DND-41 (cell line): Measurements from ENCODE around the gene PIK3R3.

Source experiments
- ATAC-seq: fragments of 200-7000 bp; cut with Tn5 transposase; 3 replicates; pipeline ENCODE4 v1.9.1; 2021; ENCODE audit warnings: low read depth; ENCODE audit not compliant: insufficient read depth
- DNase-seq: peaks from one replicate; pipeline ENCODE4 v3.0.0-alpha.2; 2020
- H2AFZ ChIP-seq: 2 replicates; pipeline ENCODE4 v1.6.0; 2012; ENCODE audit warnings: low read depth, low read length
- H3K27ac ChIP-seq: 2 replicates; pipeline ENCODE4 v1.5.1; 2012; ENCODE audit warnings: low read length, inconsistent platforms
- H3K27me3 ChIP-seq: fragments of 200-600 bp; sonication (generic); 2 replicates; pipeline ENCODE4 v1.6.0; 2012; ENCODE audit warnings: low read length, mild to moderate bottlenecking, inconsistent platforms; ENCODE audit not compliant: insufficient read depth, poor library complexity
- H3K36me3 ChIP-seq: 2 replicates; pipeline ENCODE4 v1.5.1; 2012; ENCODE audit warnings: low read length, inconsistent platforms; ENCODE audit not compliant: insufficient read depth
- H3K4me1 ChIP-seq: 2 replicates; pipeline ENCODE4 v1.5.1; 2012; ENCODE audit warnings: mild to moderate bottlenecking, low read length; ENCODE audit not compliant: insufficient read depth
- H3K4me2 ChIP-seq: 2 replicates; pipeline ENCODE4 v1.6.0; 2012; ENCODE audit warnings: mild to moderate bottlenecking, moderate library complexity, low read length, inconsistent platforms; ENCODE audit not compliant: insufficient read depth
- H3K4me3 ChIP-seq, 2 experiments: fragments of 200-600 bp in 1 of 2; shearing (Covaris generic) in 1 of 2; 2 replicates each; pipeline ENCODE4 v1.5.1; 2012 to 2016; ENCODE audit warnings: inconsistent platforms in 2 of 2, low read length in 2 of 2, mild to moderate bottlenecking in 2 of 2, low read depth in 1 of 2, moderate library complexity in 1 of 2
- H3K79me2 ChIP-seq: 2 replicates; pipeline ENCODE4 v1.6.0; 2012; ENCODE audit warnings: low read length, inconsistent platforms; ENCODE audit not compliant: insufficient read depth
- H3K9ac ChIP-seq: 2 replicates; pipeline ENCODE4 v1.6.0; 2012; ENCODE audit warnings: low read depth, mild to moderate bottlenecking, inconsistent platforms, low read length, moderate library complexity
- H3K9me3 ChIP-seq: 2 replicates; pipeline ENCODE4 v1.5.1; 2012; ENCODE audit warnings: low read length, moderate library complexity, mild to moderate bottlenecking, inconsistent platforms; ENCODE audit not compliant: insufficient read depth, severe bottlenecking
- H4K20me1 ChIP-seq: 2 replicates; pipeline ENCODE4 v1.6.0; 2012; ENCODE audit warnings: low read length; ENCODE audit not compliant: insufficient read depth
- EZH2 ChIP-seq: IDR thresholded peaks from 3 replicates; pipeline ENCODE4 v1.6.1; 2012; ENCODE audit warnings: borderline replicate concordance, low read depth, mild to moderate bottlenecking, moderate library complexity, low read length, inconsistent platforms; ENCODE audit not compliant: severe bottlenecking
- TF ChIP-seq, protein P1 (sequence below): IDR thresholded peaks from 2 replicates; pipeline ENCODE4 v1.5.1; 2012; ENCODE audit warnings: borderline replicate concordance, low read length, moderate library complexity, mild to moderate bottlenecking; ENCODE audit not compliant: poor library complexity, severe bottlenecking; ENCODE audit errors: extremely low read depth

Gene PIK3R3

DNA sequence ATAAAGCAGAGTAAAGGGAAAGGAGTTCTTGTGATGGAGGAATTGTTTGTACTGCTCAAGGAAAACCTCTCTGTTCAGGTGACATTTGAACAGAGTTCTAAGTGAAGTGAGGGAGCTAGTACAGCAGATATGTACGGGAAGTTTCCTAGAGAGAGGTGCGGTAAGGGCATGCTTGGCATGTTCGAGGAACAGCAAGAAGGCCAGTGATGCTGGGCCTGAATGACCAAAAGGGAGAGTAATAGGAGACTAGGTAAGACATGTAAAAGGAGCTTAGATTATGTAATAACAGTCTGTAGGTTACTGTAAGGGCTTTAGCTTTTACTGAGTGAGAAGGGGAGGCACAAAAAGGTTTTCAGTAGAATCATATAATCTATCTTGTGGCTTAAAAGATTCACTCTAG, 63.9 kb downstream of the PIK3R3 start:
- Histone ChIP-seq H3K4me3 (no peak overlapping the region), H3K9me3 (no peaks in the 10 kb centered on the region), H3K4me2 (no peak overlapping the region), H3K79me2 (no peaks in the 10 kb centered on the region), H3K4me1 (peaks cover 17% of the 10 kb centered on the region), H4K20me1 (no peaks in the 10 kb centered on the region), H3K27me3 (no peaks in the 10 kb centered on the region), H3K9ac (no peak overlapping the region), H3K27ac (no peak overlapping the region), H2AFZ (no peak overlapping the region), H3K36me3 (peaks cover 37% of the 10 kb centered on the region; the same call in 1 of the 2 replicates)
- DNase-seq, result no peak
- ATAC-seq, result no peak
- TF ChIP-seq, protein P1, sequence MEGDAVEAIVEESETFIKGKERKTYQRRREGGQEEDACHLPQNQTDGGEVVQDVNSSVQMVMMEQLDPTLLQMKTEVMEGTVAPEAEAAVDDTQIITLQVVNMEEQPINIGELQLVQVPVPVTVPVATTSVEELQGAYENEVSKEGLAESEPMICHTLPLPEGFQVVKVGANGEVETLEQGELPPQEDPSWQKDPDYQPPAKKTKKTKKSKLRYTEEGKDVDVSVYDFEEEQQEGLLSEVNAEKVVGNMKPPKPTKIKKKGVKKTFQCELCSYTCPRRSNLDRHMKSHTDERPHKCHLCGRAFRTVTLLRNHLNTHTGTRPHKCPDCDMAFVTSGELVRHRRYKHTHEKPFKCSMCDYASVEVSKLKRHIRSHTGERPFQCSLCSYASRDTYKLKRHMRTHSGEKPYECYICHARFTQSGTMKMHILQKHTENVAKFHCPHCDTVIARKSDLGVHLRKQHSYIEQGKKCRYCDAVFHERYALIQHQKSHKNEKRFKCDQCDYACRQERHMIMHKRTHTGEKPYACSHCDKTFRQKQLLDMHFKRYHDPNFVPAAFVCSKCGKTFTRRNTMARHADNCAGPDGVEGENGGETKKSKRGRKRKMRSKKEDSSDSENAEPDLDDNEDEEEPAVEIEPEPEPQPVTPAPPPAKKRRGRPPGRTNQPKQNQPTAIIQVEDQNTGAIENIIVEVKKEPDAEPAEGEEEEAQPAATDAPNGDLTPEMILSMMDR, result no peak
- no peak for TF ChIP-seq EZH2

DNA sequence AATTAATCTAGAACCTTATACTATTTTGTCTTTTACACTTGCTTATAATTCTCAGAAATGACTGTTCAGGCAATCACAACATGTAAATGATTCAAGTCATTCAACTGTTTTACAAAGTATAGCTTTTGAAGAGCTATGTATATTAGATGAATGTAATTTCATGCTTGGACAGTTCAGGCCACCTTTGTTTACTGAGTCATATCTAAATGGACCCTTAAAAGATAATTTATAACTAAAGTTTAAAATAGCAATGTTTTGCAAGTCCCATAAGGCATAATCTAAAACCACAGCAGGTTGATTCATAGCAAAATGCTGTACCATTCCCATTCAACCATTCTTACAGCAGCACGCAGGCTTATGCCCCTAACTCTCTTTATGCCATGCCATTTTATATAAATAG, 64.8 kb downstream of the PIK3R3 start:
- no peak for DNase-seq
- Histone ChIP-seq H4K20me1 (no peaks in the 10 kb centered on the region), H3K4me2 (no peak overlapping the region), H3K9ac (no peak overlapping the region), H3K27me3 (no peaks in the 10 kb centered on the region), H3K4me3 (no peak overlapping the region), H3K27ac (no peak overlapping the region), H3K36me3 (peaks cover 32% of the 10 kb centered on the region; the same call in 1 of the 2 replicates), H3K9me3 (no peaks in the 10 kb centered on the region), H3K4me1 (peaks cover 26% of the 10 kb centered on the region), H3K79me2 (no peaks in the 10 kb centered on the region), H2AFZ (no peak overlapping the region)
- no peak for ATAC-seq
- no peak for TF ChIP-seq EZH2
- TF ChIP-seq, protein P1, result no peak

DNA sequence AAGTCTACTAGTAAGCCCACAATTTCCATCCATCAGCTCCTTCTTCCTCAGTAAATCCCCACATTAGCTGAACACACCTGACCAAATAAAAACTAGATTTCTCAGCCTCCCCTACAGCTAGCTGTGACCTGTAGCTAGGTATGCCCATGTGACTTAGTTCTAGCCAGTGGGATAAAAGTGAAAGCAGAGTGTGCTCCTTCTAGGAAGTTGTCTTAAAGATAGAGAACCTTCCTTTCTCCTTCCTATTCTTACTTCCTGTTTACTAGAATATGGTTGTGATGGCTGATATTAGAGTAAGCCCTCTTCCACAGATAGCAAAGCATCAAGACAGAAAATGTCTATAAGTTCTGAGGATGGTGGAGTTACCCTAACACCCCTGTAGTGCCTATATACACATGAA, 67.0 kb downstream of the PIK3R3 start:
- no peaks in the 10 kb centered on the region for H3K27me3 ChIP-seq
- peak overlapping the region; percentile 5; the same call in 1 of the 2 replicates for H3K9ac ChIP-seq
- H3K79me2 ChIP-seq, result no peaks in the 10 kb centered on the region
- H3K4me2 ChIP-seq, result peak overlapping the region; percentile 44
- peak overlapping the region; percentile 67 for H3K27ac ChIP-seq
- H3K4me3 ChIP-seq, result peak overlapping the region in 1 of 2 experiments; percentile 9; a peak in 1 of 4 replicates
- H3K9me3 ChIP-seq, result no peaks in the 10 kb centered on the region
- ATAC-seq (peak; percentile 86), DNase-seq (no peak)
- H3K4me1 ChIP-seq, result peaks cover 33% of the 10 kb centered on the region
- no peaks in the 10 kb centered on the region for H4K20me1 ChIP-seq
- H3K36me3 ChIP-seq, result peaks cover 44% of the 10 kb centered on the region
- H2AFZ ChIP-seq, result peak overlapping the region; percentile 63
- no peak for TF ChIP-seq EZH2
- TF ChIP-seq, protein P1, result no peak
